Adrenal gland (tissue), 12 donors: ENCODE measurements around the gene BFAR. TPM values are rescaled to one million over a fixed set of nuclear protein-coding genes. Genes with fewer than 3 reads are reported as not detected.

ENCODE experiments used
- DNase-seq, 7 donors: peaks; one replicate each; pipeline ENCODE4 v3.0.0-alpha.2; 2019 to 2020
- H3K27ac ChIP-seq, 5 donors: fragments of 200-600 bp; sonication (generic) in 4 of 5; 1 replicate in 3 of 5; 2 replicates in 2 of 5; pipeline versions ENCODE4 v1.5.1 to v1.8.0; 2016 to 2020; ENCODE audit warnings: mild to moderate bottlenecking in 1 of 5
- H3K27me3 ChIP-seq: fragments of 200-600 bp; 2 replicates; pipeline ENCODE4 v1.8.0; 2021
- H3K36me3 ChIP-seq, 2 donors: fragments of 200-600 bp; replicated peaks in 1 of 2; 1 replicate in 1 of 2; 2 replicates in 1 of 2; pipeline versions ENCODE4 v1.5.1 to v1.8.0; 2018 to 2022
- H3K4me1 ChIP-seq, 2 donors: fragments of 200-600 bp; replicated peaks in 1 of 2; 1 replicate in 1 of 2; 2 replicates in 1 of 2; pipeline versions ENCODE4 v1.5.1 to v1.8.0; 2018 to 2021
- H3K4me3 ChIP-seq, 4 donors: fragments of 200-600 bp; sonication (generic) in 3 of 4; one replicate each; pipeline ENCODE4 v1.5.1; 2016 to 2018
- H3K9me3 ChIP-seq, 3 donors: fragments of 200-600 bp; sonication (generic) in 1 of 3; replicated peaks in 1 of 3; 1 replicate in 2 of 3; 2 replicates in 1 of 3; pipeline versions ENCODE4 v1.5.1 to v1.8.0; 2016 to 2021
- POLR2A ChIP-seq, 2 donors: fragments of 450-650 bp; IDR thresholded peaks; one replicate each; pipeline ENCODE4 v1.6.1; 2017; ENCODE audit warnings: antibody characterized with exemption in 2 of 2, mild to moderate bottlenecking in 2 of 2, moderate library complexity in 1 of 2
- WGBS, 4 donors: extraction: QIAGEN DNeasy Blood & Tissue Kit in 2 of 4; methylation state at CpG; one replicate each; pipeline versions ENCODE4 v1.1.5 to v1.1.7; 2013 to 2017; 5-methylcytosine and 5-hydroxymethylcytosine counted together
- intact Hi-C, 2 donors: fragments of 100-400 bp; cut with DNase I; formaldehyde crosslinking; loops; one replicate each; pipeline versions ENCODE4 v1.14.1 to v1.15.0; 2022 to 2023
- polyA plus RNA-seq, 3 donors: library from polyadenylated mRNA; stranded (reverse); fragments of 200-250 nt in 2 of 3; fragments of 350-450 nt in 1 of 3; fragmentation: Illumina TruSeq in 1 of 3; extraction: RNeasy Lipid Tissue Mini Kit (QIAGEN cat#74804) in 1 of 3; gene quantifications; one replicate each; pipeline ENCODE4 v1.2.3, GENCODE V29; 2013 to 2014
- total RNA-seq, 9 donors: library from RNA; depleted of rRNA in 4 of 9; stranded (reverse); fragments of >200 nt in 4 of 9; fragments of 120-200 nt in 1 of 9; fragmentation: NEBNext Ultra II Directional in 1 of 9; extraction: Animal tissue kit (Norgen Biotek cat#: 25700) in 1 of 9; gene quantifications; one replicate each; pipeline versions ENCODE4 v1.1.0 to v1.2.4, GENCODE V29; 2013 to 2023
- TF ChIP-seq, protein P1 (sequence below), 6 experiments: fragments of 450-650 bp in 4 of 6; fragments of 200-600 bp in 2 of 6; sonication (generic) in 1 of 6; IDR thresholded peaks; 1 replicate in 5 of 6; 2 replicates in 1 of 6; pipeline versions ENCODE4 v1.5.1 to v1.8.0; 2016 to 2021; ENCODE audit warnings: antibody characterized with exemption in 6 of 6, mild to moderate bottlenecking in 2 of 6, moderate library complexity in 1 of 6
- donor health status: healthy with polysubstance abuse.
- donor health status: Bipolar disorder and iron deficiency.
- donor health status: DM: yes; HTN: yes; CAD: no.
- donor health status: DM: no; HTN: no; CAD: no.
- donor health status: DM: no; HTN: no; CAD: no.
- donor health status: DM: yes; HTN: yes; CAD: no.

The BFAR gene
- total and polyA plus RNA-seq, 12 donors, result 20.3 to 75.8 (median 55.2) TPM

DNA sequence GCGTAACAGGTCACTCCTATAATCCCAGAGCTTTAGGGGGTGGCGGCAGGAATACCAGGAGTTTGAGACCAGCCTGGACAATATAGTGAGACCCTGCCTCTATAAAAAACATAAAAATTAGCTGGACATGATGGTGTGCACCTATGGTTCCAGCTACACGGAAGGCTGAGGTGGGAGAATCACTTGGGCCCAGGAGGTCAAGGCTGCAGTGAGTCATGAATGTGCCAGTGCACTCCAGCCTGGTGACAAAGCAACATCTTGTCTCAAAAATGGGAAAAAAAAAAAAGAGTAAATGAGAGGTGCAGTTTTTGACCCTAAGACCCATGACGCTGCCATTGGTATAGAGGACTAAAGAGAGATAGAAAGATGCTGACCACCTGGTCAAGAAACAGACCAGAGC is 18.8 kb upstream of the BFAR start:
- H3K27me3 ChIP-seq, result no peaks in the 10 kb centered on the region
- intact Hi-C loops, result no loop called here
- WGBS, 4 donors, result 72 to 77% (median 73%) methylated on average over 4 of the region's 4 CpGs
- DNase-seq, result peak in 5 of 7 donors; percentile 42 to 62 (median 50)
- H3K27ac ChIP-seq, result peak overlapping the region in 2 of 5 donors; percentile 24 to 56
- no peaks in the 10 kb centered on the region for H3K9me3 ChIP-seq
- TF ChIP-seq, protein P1, sequence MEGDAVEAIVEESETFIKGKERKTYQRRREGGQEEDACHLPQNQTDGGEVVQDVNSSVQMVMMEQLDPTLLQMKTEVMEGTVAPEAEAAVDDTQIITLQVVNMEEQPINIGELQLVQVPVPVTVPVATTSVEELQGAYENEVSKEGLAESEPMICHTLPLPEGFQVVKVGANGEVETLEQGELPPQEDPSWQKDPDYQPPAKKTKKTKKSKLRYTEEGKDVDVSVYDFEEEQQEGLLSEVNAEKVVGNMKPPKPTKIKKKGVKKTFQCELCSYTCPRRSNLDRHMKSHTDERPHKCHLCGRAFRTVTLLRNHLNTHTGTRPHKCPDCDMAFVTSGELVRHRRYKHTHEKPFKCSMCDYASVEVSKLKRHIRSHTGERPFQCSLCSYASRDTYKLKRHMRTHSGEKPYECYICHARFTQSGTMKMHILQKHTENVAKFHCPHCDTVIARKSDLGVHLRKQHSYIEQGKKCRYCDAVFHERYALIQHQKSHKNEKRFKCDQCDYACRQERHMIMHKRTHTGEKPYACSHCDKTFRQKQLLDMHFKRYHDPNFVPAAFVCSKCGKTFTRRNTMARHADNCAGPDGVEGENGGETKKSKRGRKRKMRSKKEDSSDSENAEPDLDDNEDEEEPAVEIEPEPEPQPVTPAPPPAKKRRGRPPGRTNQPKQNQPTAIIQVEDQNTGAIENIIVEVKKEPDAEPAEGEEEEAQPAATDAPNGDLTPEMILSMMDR (IDR thresholded peaks at IDR 0.05), result no peak
- no peak for TF ChIP-seq POLR2A (IDR thresholded peaks at IDR 0.05)
- H3K4me3 ChIP-seq, result no peak overlapping the region
- peaks cover 0 to 7% of the 10 kb centered on the region in 2 donors for H3K4me1 ChIP-seq
- peaks cover 0 to 63% of the 10 kb centered on the region in 2 donors for H3K36me3 ChIP-seq

DNA sequence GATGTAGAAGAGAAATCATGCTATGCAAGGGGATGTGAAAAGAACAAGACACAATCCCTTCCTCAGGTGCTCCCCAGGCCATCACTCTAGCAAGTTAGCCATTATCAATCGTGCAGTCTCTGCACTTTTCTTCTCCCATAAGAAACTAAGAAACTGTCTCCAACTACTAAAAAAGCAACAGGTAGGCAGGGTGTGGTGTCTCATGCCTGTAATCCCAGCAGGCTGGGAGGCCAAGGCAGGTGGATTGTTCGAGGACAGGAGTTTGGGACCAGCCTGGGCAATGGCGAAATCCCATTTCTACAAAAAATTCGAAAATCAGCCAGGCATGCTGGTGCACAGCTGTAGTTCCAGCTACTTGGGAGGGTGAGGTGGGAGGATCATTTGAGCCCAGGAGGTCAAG is 16.5 kb upstream of the BFAR start:
- DNase-seq, result no peak
- 86 to 91% (median 89%) methylated on average over 4 of the region's 4 CpGs for WGBS, 4 donors
- intact Hi-C loops, result no loop called here
- H3K27ac ChIP-seq, result no peak overlapping the region
- H3K4me1 ChIP-seq, result peaks cover 0 to 7% of the 10 kb centered on the region in 2 donors
- H3K9me3 ChIP-seq, result no peaks in the 10 kb centered on the region
- TF ChIP-seq, protein P1 (IDR thresholded peaks at IDR 0.05), result no peak
- TF ChIP-seq POLR2A (IDR thresholded peaks at IDR 0.05), result no peak
- peaks cover 0 to 42% of the 10 kb centered on the region in 2 donors for H3K36me3 ChIP-seq
- H3K4me3 ChIP-seq, result no peak overlapping the region
- no peaks in the 10 kb centered on the region for H3K27me3 ChIP-seq

DNA sequence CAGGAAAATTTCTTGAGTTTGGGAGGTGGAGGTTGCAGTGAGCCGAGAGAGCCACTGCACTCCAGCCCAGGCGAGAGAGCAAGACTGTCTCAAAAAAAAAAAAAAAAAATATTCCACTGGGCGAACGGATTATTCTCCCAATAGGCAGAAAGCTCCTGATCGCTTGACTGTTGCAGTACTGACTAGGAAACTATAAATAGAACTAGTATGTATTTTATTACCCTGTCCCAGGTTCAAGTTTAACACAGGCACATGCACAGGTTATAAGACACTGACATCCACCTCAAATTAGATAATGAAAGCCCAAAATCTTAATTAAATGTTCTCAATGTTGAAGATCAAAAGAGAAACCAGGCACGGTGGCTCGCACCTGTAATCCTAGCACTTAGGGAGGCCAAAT is 14.2 kb upstream of the BFAR start:
- TF ChIP-seq, protein P1 (IDR thresholded peaks at IDR 0.05), result no peak
- no peak for TF ChIP-seq POLR2A (IDR thresholded peaks at IDR 0.05)
- no peak for DNase-seq
- intact Hi-C loops, result no loop called here
- WGBS, 4 donors, result 79 to 93% (median 92%) methylated on average over 7 of the region's 7 CpGs
- H3K27me3 ChIP-seq, result no peaks in the 10 kb centered on the region
- H3K9me3 ChIP-seq, result no peaks in the 10 kb centered on the region
- no peak overlapping the region for H3K4me3 ChIP-seq
- H3K4me1 ChIP-seq, result peaks cover 0 to 7% of the 10 kb centered on the region in 2 donors
- H3K36me3 ChIP-seq, result peaks cover 0 to 55% of the 10 kb centered on the region in 2 donors
- no peak overlapping the region for H3K27ac ChIP-seq

DNA sequence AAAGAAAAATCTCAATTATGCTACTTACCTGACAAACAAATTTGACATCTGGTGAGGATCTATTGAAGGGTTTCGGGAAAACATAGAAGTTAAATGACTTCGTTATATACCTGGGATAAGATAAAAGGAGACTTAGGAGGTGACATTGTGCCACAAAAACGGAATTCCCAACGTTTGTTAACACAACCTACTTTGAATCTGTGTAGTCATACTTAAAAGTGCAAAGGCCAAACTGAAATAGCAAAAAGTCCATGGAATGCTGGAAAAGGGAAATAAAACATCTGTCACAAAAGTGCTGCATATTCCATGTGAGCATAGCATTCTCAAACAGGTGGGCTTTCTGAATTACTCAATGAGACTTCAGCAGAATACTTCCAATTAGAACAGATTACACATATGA is 5.7 kb upstream of the BFAR start:
- Histone ChIP-seq H3K4me3 (no peak overlapping the region), H3K36me3 (peaks cover 0 to 59% of the 10 kb centered on the region in 2 donors), H3K4me1 (peaks cover 0 to 17% of the 10 kb centered on the region in 2 donors), H3K27ac (no peak overlapping the region), H3K9me3 (no peaks in the 10 kb centered on the region), H3K27me3 (no peaks in the 10 kb centered on the region)
- DNase-seq, result no peak
- intact Hi-C loops, result no loop called here
- 83 to 93% (median 92%) methylated on average over 4 of the region's 4 CpGs for WGBS, 4 donors
- TF ChIP-seq, protein P1 (IDR thresholded peaks at IDR 0.05), result no peak
- TF ChIP-seq POLR2A (IDR thresholded peaks at IDR 0.05), result no peak
